Measurements from ENCODE around the gene RMI2.
A peak's percentile ranks its signal among the peaks of the same experiment; 100 is the strongest.

Gene RMI2

GRCh38 chr16:11310634-11310977 is 34.7 kb upstream of the RMI2 start:
- DNase-seq, result no peak

GRCh38 chr16:11310997-11311561 is 34.2 kb upstream of the RMI2 start:
- no peak for DNase-seq

GRCh38 chr16:11312718-11313492 is 32.4 kb upstream of the RMI2 start:
- peak; percentile 41 for DNase-seq

- no peak for DNase-seq
These were observed 31.6 kb upstream of the RMI2 start for GRCh38 chr16:11313493-11314308.

GRCh38 chr16:11314309-11314894 is 30.9 kb upstream of the RMI2 start:
- no peak for DNase-seq

- no peak for DNase-seq
These were observed 29.7 kb upstream of the RMI2 start for GRCh38 chr16:11315510-11315909.

- no peak for DNase-seq
These were observed 28.8 kb upstream of the RMI2 start for GRCh38 chr16:11316331-11317015.

- DNase-seq, result no peak
These were observed 26.4 kb upstream of the RMI2 start for GRCh38 chr16:11318817-11319216.

GRCh38 chr16:11319529-11320146 is 25.6 kb upstream of the RMI2 start:
- DNase-seq, result peak; percentile 60

- DNase-seq, result peak; percentile 47
These were observed 25.1 kb upstream of the RMI2 start for GRCh38 chr16:11320170-11320569.

GRCh38 chr16:11321662-11322061 is 23.6 kb upstream of the RMI2 start:
- no peak for DNase-seq

GRCh38 chr16:11322823-11323222 is 22.4 kb upstream of the RMI2 start:
- no peak for DNase-seq

GRCh38 chr16:11323551-11324336 is 21.5 kb upstream of the RMI2 start:
- DNase-seq, result no peak

GRCh38 chr16:11325404-11326083 is 19.7 kb upstream of the RMI2 start:
- DNase-seq, result no peak

- no peak for DNase-seq
These were observed 19.0 kb upstream of the RMI2 start for GRCh38 chr16:11326084-11326736.

- DNase-seq, result no peak
These were observed 18.5 kb upstream of the RMI2 start for GRCh38 chr16:11326737-11327276.

- no peak for DNase-seq
These were observed 17.7 kb upstream of the RMI2 start for GRCh38 chr16:11327277-11328171.

- no peak for DNase-seq
These were observed 16.8 kb upstream of the RMI2 start for GRCh38 chr16:11328172-11329070.
